Amniotic stem cell (primary cell): ENCODE results near the gene FGF12.

ENCODE experiments used
- DNase-seq: peaks from one replicate; lab custom pipeline; 2025; lab: John Stamatoyannopoulos, UW

Gene FGF12

DNA sequence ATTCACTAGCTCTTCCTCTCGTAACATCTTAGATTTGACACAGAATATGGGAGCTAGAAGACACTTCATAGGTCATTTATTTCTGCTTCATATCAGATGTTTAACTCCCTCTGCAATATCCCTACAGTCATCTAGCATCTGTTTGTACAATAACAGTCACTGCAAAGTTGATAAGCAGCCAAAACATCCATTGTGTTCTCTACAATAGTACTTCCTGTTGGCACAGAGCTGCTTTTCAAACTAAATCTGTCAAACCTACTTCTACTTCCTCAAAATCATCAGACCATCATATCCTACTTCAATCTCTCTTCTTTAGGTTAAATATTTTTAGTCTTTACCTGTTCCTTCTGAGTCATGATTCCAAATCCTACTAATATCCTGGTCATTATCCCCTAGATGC is 233.2 kb downstream of the FGF12 start:
- DNase-seq: no peak

DNA sequence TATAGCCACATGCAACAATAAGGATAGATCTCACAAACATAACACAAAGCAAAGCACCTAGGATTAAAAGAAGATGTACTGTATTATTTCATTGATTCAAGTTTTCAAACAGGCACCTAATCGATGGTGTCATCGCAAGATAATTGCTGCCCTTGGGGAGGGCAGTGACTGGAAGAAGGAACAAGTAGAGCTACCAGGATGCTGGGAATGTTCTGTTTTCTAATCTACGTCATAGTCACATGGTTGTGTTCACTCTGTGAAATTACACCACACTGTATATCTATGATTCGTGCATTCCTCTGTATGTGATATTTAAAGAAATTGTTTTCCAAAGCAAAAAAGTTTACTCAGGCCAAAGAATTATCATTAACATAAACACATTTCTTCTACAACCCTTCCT is 236.6 kb downstream of the FGF12 start:
- DNase-seq: no peak

DNA sequence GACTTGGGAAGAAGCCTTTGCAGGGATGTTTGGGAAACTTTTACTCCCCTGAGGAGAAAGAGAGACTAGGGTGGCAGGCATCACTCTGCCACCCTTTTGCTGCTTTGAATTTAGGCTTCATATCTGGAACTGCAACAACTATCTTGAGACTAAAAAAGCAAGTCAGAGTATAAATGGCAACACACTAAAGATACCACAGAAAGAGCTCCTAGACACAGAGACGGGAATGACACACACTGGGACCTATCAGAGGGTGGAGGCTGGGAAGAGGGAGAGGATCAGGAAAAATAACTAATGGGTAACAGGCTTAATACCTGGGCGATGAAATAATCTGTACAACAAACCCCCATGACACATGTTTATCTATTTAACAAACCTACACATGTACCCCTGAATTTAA is 237.8 kb downstream of the FGF12 start:
- DNase-seq: no peak

DNA sequence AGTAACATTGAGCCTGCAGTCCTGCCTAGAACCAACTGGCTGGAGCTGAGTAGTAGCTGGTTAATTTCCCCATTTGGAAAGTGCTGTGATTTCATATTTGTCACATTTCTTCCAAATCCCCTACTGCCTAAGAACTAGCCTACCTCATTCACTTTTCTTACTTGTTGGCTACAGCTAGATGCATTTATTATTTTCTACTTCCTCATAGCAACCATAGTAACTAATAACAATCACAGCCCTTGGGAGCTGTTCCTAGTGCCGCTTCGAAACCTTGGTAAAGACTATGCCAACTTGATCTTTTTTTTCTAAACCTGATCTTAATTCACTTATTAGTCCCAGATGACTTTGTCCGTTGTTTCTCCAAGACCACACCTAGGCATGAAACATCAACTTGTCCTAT is 240.3 kb downstream of the FGF12 start:
- no peak for DNase-seq

DNA sequence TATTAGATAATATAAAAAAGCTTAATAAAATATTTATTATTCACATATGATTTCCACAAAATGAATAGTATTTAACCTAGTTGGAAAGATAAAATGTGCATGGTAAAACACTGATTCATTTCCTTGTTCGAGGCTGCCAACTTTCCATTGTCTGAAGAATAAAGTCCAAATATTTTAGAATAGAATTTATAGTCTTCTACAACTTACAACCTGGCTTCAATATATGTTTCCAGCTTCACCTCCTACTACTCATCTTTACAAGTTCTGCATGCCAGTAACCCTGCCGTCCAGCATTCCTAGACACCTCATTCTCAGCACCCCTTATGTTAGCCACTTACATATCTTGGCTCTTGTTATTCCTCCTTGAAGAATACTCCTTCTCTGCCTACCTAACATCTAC is 244.5 kb downstream of the FGF12 start:
- DNase-seq: no peak

DNA sequence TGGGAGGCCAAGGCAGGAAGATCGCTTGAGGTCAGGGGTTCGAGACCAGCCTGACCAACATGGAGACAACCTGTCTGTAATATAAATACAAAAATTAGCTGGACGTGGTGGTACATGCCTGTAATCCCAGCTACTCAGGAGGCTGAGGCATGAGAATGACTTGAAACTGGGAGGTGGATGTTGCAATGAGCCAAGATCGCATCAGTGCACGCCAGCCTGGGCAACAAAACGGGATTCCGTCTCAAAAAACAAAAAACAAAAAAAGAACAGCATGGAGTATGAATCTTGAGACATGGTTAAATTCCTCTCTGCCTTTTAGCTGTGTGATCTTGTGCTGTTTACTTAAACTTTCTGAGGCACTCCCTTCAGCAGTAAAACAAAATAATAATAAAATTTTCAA is 244.9 kb downstream of the FGF12 start:
- no peak for DNase-seq

DNA sequence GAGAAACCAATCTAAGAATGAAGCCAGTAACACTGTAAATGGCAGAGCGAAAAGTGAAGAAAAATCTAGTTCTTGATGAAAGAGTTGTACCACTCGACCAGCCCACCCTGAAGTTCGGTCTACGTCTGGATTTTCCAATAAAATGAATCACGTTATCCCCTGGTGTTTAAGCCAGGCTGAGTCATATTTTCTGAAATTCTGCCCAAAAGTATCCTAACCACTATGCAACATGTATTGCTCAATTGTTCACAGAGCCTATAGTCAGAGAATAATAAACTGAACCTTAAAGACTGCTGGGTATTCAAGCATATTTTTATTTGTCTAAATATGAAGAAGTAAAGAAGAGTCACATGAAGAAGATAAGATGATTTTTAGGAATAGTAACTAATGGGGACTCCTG is 245.7 kb downstream of the FGF12 start:
- no peak for DNase-seq

DNA sequence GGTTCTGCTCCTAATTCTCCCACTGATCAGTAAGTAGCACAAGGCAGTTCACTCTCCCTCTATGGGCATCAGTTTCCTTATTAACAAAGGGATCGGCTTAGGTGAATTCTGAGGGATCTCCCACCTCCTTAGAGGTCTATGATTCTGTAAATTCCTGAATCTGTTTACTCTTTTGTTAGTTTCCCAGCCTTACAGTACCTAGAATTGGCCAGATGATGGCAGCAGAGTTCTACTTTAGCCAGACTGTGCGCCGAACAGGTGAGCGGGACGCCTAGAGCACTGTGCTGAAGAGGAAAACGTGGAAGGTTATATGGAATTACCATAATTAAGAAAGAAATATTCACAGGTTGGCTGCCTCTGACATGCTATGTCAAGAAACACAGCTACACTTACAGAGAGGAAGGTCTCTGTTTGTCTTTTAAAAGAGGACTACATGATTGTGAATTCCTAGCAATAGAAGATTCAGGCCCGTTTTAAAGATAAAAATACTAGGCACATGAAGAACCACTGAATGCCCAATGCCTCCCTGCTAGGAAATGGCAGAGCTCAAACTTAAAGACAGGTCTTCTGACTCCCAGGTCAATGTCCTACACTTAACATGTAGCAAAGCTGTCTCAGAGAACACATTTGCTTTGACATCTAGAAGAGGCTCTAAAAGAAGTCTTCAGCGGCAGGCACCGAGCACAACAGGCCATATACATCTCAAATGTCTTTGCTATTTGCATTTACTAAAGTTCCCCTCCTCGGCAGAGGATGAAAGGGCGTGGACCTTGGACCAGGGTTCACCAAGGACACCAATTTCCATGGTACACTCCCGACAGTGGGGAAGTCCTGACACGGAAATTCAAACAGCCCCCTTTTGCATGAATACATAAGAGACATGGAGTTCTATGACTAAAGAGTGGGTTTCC is 259.9 kb downstream of the FGF12 start:
- DNase-seq: no peak

DNA sequence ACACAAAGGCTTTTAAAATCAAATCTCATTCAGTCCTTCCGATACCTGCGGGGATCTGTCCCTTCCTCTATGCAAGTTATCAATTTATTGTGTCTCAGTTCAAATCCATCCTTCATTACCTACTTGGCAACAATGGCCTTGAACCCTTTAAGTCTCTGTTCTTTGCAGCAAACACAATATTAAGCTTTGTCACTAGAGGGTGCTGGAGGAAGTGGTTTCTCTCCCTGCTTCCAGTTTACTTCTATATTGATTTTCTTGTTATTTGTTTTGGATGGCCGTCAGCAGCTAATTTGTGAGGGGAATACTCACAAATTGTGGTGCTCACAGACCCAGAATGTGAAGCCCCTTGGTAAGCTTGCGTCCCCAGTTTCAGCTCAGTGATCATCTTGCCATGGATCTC is 278.3 kb downstream of the FGF12 start:
- no peak for DNase-seq

DNA sequence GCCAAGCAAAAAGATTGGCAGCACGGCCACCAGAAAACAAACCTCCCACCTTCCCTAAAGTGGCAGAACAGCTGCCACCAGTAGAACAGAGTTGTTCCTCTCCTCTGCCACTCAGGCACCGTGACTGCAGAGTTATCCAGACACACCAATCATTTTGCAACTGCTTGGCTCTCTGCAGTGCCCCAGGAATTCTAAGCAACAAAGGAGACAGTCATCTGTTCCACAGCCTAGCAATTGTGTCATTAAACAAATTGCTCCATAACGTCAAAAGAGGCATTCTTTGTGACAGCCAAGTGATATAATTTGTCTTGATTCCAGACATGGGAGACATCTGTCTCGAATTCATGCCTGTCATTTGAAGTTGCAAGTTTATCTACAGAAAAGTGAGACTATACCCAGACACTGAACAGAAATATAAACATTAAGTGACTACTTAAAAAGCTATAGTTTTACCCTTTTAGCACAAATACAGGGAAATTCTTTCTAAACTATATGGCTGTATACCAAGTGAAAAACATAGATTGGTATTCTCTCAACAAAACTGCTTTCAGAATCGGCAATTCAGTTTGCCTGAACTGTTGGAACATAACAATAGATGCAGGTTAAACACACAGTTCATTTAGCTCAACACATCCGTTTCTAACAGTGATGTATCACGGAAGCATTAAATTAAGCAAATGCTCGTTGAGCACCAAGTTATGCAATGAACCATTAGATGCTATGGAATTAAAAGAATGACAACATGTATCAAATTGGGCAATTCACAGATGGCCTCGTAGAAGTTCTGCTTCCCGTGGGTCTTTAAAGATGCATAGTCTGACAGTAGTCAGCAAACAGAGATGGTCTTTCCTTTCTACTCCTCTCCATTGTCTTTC is 281.3 kb downstream of the FGF12 start:
- DNase-seq: no peak

DNA sequence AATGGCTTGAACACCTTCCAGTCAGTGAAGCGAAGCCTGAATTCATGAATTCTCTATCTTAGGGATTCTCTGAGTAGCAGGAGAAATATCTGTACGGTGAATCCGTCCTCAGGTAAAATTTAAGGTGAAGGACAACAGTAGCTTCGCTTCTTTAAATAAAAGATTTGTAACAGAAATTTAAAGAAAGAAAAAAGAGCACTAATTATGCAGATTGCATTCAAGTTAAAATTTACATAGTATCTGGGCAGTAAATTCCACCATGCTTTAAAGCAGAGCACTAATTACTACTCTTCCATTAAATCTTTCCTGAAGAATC is 282.6 kb downstream of the FGF12 start:
- no peak for DNase-seq

DNA sequence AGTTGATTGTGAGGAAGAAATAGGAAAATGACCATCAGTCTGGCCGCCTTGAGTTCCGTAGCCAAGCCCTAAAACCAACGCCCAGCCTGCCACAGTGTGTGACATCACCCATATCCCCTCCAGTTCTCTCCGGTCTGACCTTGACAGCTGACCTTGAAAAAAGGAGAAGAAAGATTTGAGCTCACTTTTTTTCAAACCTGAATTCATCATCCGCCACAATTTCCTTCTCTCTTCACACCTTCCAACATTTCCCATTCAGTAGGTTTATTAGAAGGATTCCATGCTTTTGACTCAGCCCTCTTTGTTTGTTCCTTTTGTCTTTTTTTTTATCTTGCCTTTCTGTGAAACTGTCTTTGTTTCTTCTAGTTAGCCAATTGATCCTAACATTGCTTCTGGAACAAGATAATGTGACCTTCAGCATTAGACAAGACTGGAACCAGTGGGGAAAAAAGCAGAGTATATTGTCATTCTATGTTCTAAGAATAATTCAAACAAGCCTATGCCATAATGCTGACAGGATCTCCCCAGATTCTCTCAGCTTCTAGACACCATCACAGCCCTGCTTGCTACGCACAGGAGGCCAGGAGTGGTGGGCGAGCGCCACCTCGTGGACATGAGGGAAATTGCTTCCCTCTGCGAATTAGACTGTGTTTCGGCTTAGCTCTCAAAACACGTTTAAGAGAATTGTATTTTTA is 283.1 kb downstream of the FGF12 start:
- DNase-seq: peak; percentile 6

DNA sequence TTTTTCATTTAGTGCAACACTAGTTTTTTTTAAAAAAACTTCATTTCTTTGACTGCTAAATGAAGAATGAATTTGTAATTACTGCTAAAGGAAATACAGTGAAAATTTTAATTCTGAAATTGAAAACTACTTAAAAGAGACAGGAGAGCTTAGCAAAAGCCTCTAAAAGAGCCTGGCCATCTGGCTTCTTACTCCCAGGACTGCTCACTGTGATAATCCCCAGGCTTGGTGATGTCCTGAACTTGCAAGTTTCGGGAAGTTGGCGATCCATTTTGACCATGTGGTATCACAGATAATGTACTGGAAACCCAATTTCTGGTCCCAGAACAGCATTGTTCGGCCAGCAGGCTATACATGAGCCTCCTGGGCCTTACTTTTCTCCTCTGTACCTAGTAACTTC is 292.1 kb downstream of the FGF12 start:
- no peak for DNase-seq

DNA sequence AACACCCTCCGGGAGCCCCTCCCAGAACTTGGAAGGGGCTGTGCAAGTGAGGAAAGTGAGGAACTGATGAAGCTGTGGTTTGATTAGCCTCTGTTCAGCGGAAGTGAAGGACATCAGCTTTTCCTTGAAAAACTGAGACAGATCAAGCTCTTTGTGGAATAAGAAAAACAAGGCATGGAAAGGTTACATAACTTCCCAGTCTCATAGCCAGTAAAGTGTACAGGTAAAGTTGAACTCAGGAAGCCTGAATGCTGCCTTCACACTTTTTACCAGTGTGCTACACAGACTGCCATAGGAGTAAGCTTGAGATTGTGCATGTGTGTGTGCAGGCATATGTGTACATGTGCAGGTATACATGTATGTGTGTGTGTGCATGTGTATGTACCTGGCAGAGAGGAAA is 293.2 kb downstream of the FGF12 start:
- DNase-seq: no peak

DNA sequence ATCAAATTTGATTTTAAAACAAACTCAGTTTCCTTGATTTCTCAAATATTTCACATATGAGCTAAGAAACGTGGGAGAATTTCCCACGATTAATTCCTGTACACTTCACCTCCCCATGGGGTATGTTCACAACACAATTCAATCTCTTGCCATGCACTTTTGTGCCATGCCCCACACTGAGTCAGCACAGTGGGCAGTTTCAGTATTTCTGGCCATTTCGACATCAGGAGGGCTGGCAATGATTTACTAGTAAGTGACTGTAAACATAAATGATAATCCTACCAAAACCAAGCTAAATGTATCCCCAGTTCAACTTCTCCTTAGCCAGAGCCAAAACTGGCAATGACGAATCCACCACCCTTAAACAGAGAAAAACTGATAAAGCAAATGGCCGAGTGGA is 293.6 kb downstream of the FGF12 start:
- no peak for DNase-seq

DNA sequence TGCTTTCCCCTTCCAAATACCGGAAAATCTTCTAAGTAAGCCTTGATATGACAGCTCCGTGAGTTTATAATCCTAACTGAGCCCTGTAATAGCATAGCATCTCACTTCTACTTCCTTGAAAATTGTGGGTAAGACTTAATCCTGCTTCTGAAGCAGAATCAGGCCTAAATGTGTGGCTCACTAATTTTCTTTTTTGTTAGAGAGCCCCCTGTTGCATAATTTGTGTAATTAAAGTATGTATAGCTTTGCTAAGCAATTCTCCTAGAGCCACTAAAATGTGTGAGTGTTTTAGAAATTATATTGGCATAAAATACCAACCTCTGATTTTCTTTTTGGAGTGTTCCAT is 304.4 kb downstream of the FGF12 start:
- DNase-seq: no peak

DNA sequence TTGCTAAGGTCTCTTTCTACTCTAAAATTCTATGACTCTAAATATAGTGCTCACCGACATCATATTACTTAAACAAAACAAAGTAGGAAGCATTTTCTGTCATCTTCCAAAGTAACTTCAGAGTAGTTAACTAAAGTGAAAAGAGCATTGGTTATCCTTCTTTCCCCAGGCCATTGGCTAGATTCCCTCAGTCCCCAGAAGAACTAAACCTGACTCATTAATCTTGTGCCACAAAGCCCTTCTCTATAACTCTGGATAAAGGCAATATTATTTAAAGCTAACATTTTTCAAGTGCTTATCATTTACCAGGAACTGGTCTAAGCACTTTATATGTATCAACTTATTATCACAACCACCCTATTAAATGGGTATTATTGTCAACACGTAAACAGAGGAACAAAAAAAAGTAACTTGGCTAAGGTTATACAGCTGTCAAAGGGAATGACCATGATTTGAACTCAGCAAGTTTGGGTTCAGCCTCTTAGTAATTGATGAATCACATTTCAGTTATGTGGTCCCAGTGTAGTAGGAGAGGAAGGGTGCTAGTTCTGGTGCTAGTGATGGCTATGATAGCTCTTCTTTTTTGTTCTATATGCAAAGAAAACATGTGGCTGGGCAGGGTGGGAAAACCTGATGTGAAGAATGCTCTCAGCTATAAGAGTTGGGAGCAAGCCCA is 304.9 kb downstream of the FGF12 start:
- DNase-seq: no peak

DNA sequence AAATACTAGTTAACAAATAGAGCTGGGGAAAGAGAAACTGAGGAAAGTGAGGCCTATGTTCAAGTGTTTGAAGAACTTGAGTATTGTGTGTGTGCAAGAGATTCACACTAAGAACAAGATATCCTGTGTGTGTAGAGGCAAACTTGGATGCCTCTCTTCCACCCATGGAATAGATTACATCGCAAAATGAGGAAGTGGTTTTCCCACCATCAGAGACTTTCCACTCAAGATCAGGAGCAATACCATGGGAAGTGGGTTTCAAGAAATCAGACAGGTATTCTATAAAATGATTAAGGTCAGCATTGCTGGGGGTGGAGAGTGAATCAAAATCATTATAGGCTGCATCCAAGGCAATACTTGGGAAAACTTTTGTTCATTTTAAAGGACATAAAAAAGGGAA is 308.0 kb downstream of the FGF12 start:
- DNase-seq: no peak

DNA sequence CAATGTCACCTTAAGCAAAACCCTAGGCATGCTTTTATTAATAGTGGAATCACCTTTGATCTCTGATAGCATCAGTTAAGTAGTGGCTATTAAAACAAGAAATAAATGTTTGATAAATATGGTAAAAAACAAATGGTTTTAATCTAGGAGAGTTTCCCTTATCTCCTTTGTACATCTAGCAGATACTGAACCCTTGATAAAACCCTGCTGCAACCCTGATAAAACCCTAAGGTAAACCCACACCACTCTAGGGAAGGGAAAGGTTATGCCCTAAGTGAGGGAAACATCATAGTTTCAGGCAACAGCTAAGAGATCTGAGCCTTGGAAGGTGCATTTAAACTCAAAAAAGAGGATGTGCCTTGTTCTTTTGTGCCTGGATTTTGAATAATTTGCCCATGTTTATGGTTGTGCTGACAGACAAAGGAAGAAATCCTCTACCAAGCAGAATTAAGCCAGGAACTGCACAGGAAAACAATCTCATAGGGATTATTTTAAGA is 309.7 kb downstream of the FGF12 start:
- no peak for DNase-seq

DNA sequence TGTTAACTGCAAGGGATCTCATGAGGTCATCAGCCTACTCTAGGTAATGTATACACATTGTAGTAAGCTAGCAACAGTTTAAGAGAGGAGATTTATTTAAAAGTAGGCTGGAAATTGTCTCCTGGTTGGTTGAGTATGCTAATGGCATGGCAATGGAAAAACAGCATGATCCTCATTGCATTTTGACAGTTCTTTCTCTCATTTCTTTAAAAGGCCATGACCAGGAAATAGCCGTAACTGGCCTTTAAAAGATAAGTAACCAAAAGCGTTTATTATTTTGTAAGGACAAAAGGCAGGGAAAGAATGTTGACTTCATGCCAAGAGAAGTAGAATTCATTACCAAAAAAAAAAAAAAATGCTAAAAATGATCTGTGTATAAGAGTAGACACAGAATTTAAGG is 310.3 kb downstream of the FGF12 start:
- no peak for DNase-seq

DNA sequence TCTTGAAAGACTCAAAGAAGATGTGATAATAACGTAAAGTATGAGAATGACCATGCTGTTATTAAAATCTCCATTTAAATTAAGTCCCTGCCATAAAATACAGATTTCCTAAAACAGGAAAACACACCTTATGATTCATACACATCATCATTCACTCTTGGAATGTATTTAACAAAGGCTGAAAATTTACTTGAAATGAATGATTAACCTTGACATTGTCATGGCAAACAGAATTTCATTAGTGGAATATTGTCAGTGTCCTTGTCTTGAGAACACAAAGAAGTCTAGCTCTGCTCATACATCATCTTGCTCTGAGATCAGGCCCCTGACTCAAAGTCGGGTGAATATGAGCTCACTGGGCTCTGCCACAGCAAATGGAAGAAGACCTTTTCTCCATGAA is 313.9 kb downstream of the FGF12 start:
- DNase-seq: no peak

DNA sequence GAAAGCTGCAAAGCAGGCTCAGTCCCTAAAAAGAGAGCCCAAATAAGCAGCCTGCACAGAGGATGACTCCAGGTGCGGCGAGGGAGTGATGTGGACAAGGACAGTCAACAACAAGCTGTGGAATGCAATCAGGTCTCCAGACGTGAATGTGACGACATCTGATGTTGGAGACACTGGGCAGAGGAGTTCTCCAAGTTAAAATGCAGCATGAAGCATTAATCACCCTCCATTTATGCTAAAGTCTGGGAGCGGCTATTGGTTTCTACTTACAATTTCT is 316.7 kb downstream of the FGF12 start:
- no peak for DNase-seq
